SK-N-SH (cell line): Measurements from ENCODE around the gene TMEM120B. TPM values are rescaled to one million over a fixed set of nuclear protein-coding genes. Genes with fewer than 3 reads are reported as not detected.
A peak's percentile ranks its signal among the peaks of the same experiment; 100 is the strongest.

Experiments used
- CTCF ChIA-PET: fragments of 300-600, 350-600 bp; formaldehyde crosslinking; extraction: SDS; loops from one replicate; lab custom pipeline; 2021; lab: Yijun Ruan, JAX
- POLR2A ChIA-PET: fragments of 350-600 bp; sonication (Branson Sonifier 250); formaldehyde crosslinking; extraction: SDS; loops from one replicate; lab custom pipeline; 2020; ENCODE audit warnings: antibody characterized with exemption, inconsistent platforms; lab: Yijun Ruan, JAX
- DNase-seq: peaks from one replicate; pipeline ENCODE4 v3.0.0; 2012
- H2AFZ ChIP-seq: fragments of 200-600 bp; sonication (generic); 2 replicates; pipeline ENCODE4 v1.8.1; 2016; ENCODE audit warnings: antibody characterized with exemption, mild to moderate bottlenecking, low read depth
- H3F3A ChIP-seq: fragments of 200-600 bp; sonication (generic); replicated peaks from 2 replicates; pipeline ENCODE3; 2016; ENCODE audit warnings: antibody characterized with exemption, mild to moderate bottlenecking; ENCODE audit not compliant: insufficient read depth
- H3K27ac ChIP-seq, 2 experiments: fragments of 200-500 bp in 1 of 2; fragments of 200-600 bp in 1 of 2; sonication (Bioruptor generic) in 1 of 2; sonication (generic), shearing (Covaris generic) in 1 of 2; 2 replicates each; pipeline versions ENCODE4 v1.5.1 to v1.6.1; 2014 to 2016; ENCODE audit warnings: low read depth in 2 of 2, inconsistent platforms in 1 of 2, low read length in 1 of 2, mild to moderate bottlenecking in 1 of 2, mixed read lengths in 1 of 2
- H3K27me3 ChIP-seq: fragments of 200-600 bp; sonication (generic), shearing (Covaris generic); 2 replicates; pipeline ENCODE4 v1.6.1; 2016; ENCODE audit warnings: mixed run types; ENCODE audit not compliant: insufficient read depth
- H3K36me3 ChIP-seq, 2 experiments: fragments of 200-500 bp in 1 of 2; fragments of 200-600 bp in 1 of 2; sonication (Bioruptor generic) in 1 of 2; sonication (generic) in 1 of 2; replicated peaks in 1 of 2; 2 replicates each; pipeline versions ENCODE3 to v1.5.1; 2014 to 2016; ENCODE audit warnings: low read length in 1 of 2, mild to moderate bottlenecking in 1 of 2; ENCODE audit not compliant: insufficient read depth in 2 of 2, control insufficient read depth in 1 of 2
- H3K4me1 ChIP-seq, 2 experiments: fragments of 200-500 bp in 1 of 2; fragments of 200-600 bp in 1 of 2; sonication (Bioruptor generic) in 1 of 2; sonication (generic), shearing (Covaris generic) in 1 of 2; 2 replicates each; pipeline versions ENCODE4 v1.5.1 to v1.6.1; 2014 to 2016; ENCODE audit warnings: low read depth in 1 of 2, low read length in 1 of 2, mixed run types in 1 of 2; ENCODE audit not compliant: insufficient read depth in 2 of 2, control insufficient read depth in 1 of 2
- H3K4me2 ChIP-seq: fragments of 200-600 bp; sonication (generic), shearing (Covaris generic); 2 replicates; pipeline ENCODE4 v1.6.1; 2017; ENCODE audit warnings: mixed run types
- H3K4me3 ChIP-seq, 2 experiments: fragments of 200-500 bp in 1 of 2; fragments of 200-600 bp in 1 of 2; sonication (Bioruptor generic) in 1 of 2; sonication (generic), shearing (Covaris generic) in 1 of 2; 2 replicates each; pipeline versions ENCODE4 v1.5.1 to v1.8.1; 2014 to 2016; ENCODE audit warnings: low read depth in 2 of 2, inconsistent platforms in 1 of 2, low read length in 1 of 2, mild to moderate bottlenecking in 1 of 2, mixed read lengths in 1 of 2, moderate library complexity in 1 of 2
- H3K79me2 ChIP-seq: fragments of 200-600 bp; sonication (generic); 2 replicates; pipeline ENCODE4 v1.8.1; 2017; ENCODE audit warnings: mild to moderate bottlenecking; ENCODE audit not compliant: insufficient read depth
- H3K9ac ChIP-seq: fragments of 200-600 bp; sonication (generic); 2 replicates; pipeline ENCODE4 v1.6.1; 2017; ENCODE audit warnings: mixed run types
- H3K9me2 ChIP-seq: fragments of 200-600 bp; sonication (generic); 2 replicates; pipeline ENCODE4 v1.6.1; 2017; ENCODE audit warnings: mixed run types
- H3K9me3 ChIP-seq: fragments of 200-600 bp; sonication (generic); 2 replicates; pipeline ENCODE4 v1.6.1; 2017; ENCODE audit warnings: mixed run types, mild to moderate bottlenecking, moderate library complexity
- H4K20me1 ChIP-seq: fragments of 200-600 bp; sonication (generic); 2 replicates; pipeline ENCODE4 v1.6.1; 2017; ENCODE audit warnings: mild to moderate bottlenecking, mixed run types; ENCODE audit not compliant: insufficient read depth
- CTCF ChIP-seq: fragments of 200-600 bp; sonication (generic); IDR thresholded peaks from 2 replicates; pipeline ENCODE4 v1.6.1; 2017; ENCODE audit warnings: antibody characterized with exemption, mild to moderate bottlenecking, moderate library complexity
- ELF1 ChIP-seq: IDR thresholded peaks from 2 replicates; pipeline ENCODE4 v1.4.0; 2012
- EZH2phosphoT487 ChIP-seq: fragments of 200-600 bp; sonication (generic); IDR thresholded peaks from 2 replicates; pipeline ENCODE4 v1.6.1; 2017; ENCODE audit warnings: low read depth, mixed run types, mild to moderate bottlenecking, antibody characterized with exemption, moderate library complexity, borderline replicate concordance
- IRF3 ChIP-seq: fragments of 150-350 bp; IDR thresholded peaks from 2 replicates; pipeline ENCODE4 v1.6.1; 2016; ENCODE audit warnings: mild to moderate bottlenecking, low read depth, low read length
- MAX ChIP-seq: IDR thresholded peaks from 2 replicates; pipeline ENCODE4 v1.4.0; 2012; ENCODE audit warnings: low read depth
- MXI1 ChIP-seq: IDR thresholded peaks from 2 replicates; pipeline ENCODE4 v1.6.1; 2012; ENCODE audit warnings: mild to moderate bottlenecking, low read depth, low read length, improper control_type of control experiment
- RAD21 ChIP-seq: IDR thresholded peaks from 2 replicates; pipeline ENCODE4 v1.6.1; 2012; ENCODE audit warnings: mild to moderate bottlenecking, low read length
- REST ChIP-seq: IDR thresholded peaks from 2 replicates; pipeline ENCODE4 v1.6.1; 2012; ENCODE audit warnings: mild to moderate bottlenecking, low read depth, low read length, moderate library complexity
- SIN3A ChIP-seq: IDR thresholded peaks from 2 replicates; pipeline ENCODE4 v1.6.1; 2012; ENCODE audit warnings: low read depth, mild to moderate bottlenecking, low read length, moderate library complexity, borderline replicate concordance
- SMC3 ChIP-seq: IDR thresholded peaks from 2 replicates; pipeline ENCODE4 v1.6.1; 2012; ENCODE audit warnings: low read depth, low read length, improper control_type of control experiment
- TEAD4 ChIP-seq: IDR thresholded peaks from 2 replicates; pipeline ENCODE4 v1.4.0; 2012; ENCODE audit warnings: mild to moderate bottlenecking, borderline replicate concordance; ENCODE audit not compliant: insufficient read depth
- USF1 ChIP-seq: IDR thresholded peaks from 2 replicates; pipeline ENCODE4 v1.4.0; 2012; ENCODE audit warnings: low read depth, borderline replicate concordance
- ZBTB33 ChIP-seq: IDR thresholded peaks from 2 replicates; pipeline ENCODE4 v1.4.0; 2012; ENCODE audit warnings: low read depth, borderline replicate concordance
- WGBS: methylation state at CpG from one replicate; pipeline ENCODE4 v1.1.6; 2017; ENCODE audit warnings: low lambda C conversion rate; 5-methylcytosine and 5-hydroxymethylcytosine counted together
- polyA plus RNA-seq, 3 experiments: library from polyadenylated mRNA; depleted of rRNA; stranded (reverse); fragments of >200 nt; gene quantifications; 2 replicates each; pipeline ENCODE4 v1.2.3, GENCODE V29; 2012

Gene TMEM120B
- polyA plus RNA-seq, 1 of the 3 experiments (the other 2 are of a cell fraction) = 15.4 TPM

GRCh38 chr12:121775501-121775900, 62.9 kb downstream of the TMEM120B start:
- H3K9me2 ChIP-seq = no peaks in the 10 kb centered on the region
- no peaks in the 10 kb centered on the region for H4K20me1 ChIP-seq
- no peaks in the 10 kb centered on the region for H3K79me2 ChIP-seq
- H3K4me3 ChIP-seq = no peak overlapping the region
- H3K9ac ChIP-seq = no peak overlapping the region
- peaks cover 0 to 8% of the 10 kb centered on the region in 2 experiments for H3K36me3 ChIP-seq
- H3K9me3 ChIP-seq = no peaks in the 10 kb centered on the region
- WGBS = 90% methylated on average over 15 of the region's 16 CpGs
- H3K27me3 ChIP-seq = no peaks in the 10 kb centered on the region
- DNase-seq = no peak
- H3K27ac ChIP-seq = no peak overlapping the region
- ChIA-PET POLR2A (no interaction called here), CTCF (interaction anchor here (0.8 to 25.7 kb wide), 9 partner anchors 9 to 113 kb away, joined by 3 to 382 read pairs (median 4); partner anchors contain the start of genes PSMD9, RHOF and TMEM120B)
- no peak overlapping the region for H2AFZ ChIP-seq
- H3F3A ChIP-seq = peaks cover 3% of the 10 kb centered on the region
- no peak for TF ChIP-seq ELF1
- no peak for TF ChIP-seq EZH2phosphoT487
- TF ChIP-seq MXI1 = no peak
- TF ChIP-seq MAX = no peak
- no peak for TF ChIP-seq REST
- no peak for TF ChIP-seq IRF3
- TF ChIP-seq SIN3A = no peak
- H3K4me2 ChIP-seq = no peak overlapping the region
- H3K4me1 ChIP-seq = peaks cover 0 to 9% of the 10 kb centered on the region in 2 experiments; a peak in 1 of 4 replicates

- ChIA-PET POLR2A (no interaction called here), CTCF (interaction anchor here (0.6 to 25.7 kb wide), 24 partner anchors 9 to 226 kb away, joined by 3 to 382 read pairs (median 4); partner anchors contain the start of genes RHOF and TMEM120B)
- Histone ChIP-seq H3K4me3 (no peak overlapping the region), H3K9me2 (no peaks in the 10 kb centered on the region), H3K27me3 (no peaks in the 10 kb centered on the region), H3K9me3 (no peaks in the 10 kb centered on the region), H3K36me3 (peaks cover 0 to 10% of the 10 kb centered on the region in 2 experiments), H4K20me1 (no peaks in the 10 kb centered on the region), H3F3A (peaks cover 6% of the 10 kb centered on the region), H3K9ac (no peak overlapping the region), H2AFZ (no peak overlapping the region), H3K79me2 (no peaks in the 10 kb centered on the region; the same call in 1 of the 2 replicates), H3K4me2 (no peak overlapping the region), H3K4me1 (peaks cover 0 to 9% of the 10 kb centered on the region in 2 experiments; a peak in 1 of 4 replicates), H3K27ac (no peak overlapping the region)
- WGBS = 22% methylated on average over 14 of the region's 24 CpGs
- TF ChIP-seq MAX (no peak), USF1 (no peak), MXI1 (no peak), CTCF (peak; percentile 87), ZBTB33 (no peak), SMC3 (peak; percentile 77), RAD21 (peak; percentile 57), SIN3A (no peak), TEAD4 (no peak)
- peak; percentile 90 for DNase-seq
These were observed 63.9 kb downstream of the TMEM120B start for GRCh38 chr12:121776190-121777098.
